NCI-H510A (cell line): ENCODE data around the gene KNDC1.
"Not testable (repeated sequence)": the region's sequence is repeated elsewhere in the genome, so short reads cannot be mapped to it uniquely, and the experiment has no call there.

Experiments
- DNase-seq: peaks from one replicate; lab custom pipeline; 2025; lab: John Stamatoyannopoulos, UW

Gene KNDC1

DNA sequence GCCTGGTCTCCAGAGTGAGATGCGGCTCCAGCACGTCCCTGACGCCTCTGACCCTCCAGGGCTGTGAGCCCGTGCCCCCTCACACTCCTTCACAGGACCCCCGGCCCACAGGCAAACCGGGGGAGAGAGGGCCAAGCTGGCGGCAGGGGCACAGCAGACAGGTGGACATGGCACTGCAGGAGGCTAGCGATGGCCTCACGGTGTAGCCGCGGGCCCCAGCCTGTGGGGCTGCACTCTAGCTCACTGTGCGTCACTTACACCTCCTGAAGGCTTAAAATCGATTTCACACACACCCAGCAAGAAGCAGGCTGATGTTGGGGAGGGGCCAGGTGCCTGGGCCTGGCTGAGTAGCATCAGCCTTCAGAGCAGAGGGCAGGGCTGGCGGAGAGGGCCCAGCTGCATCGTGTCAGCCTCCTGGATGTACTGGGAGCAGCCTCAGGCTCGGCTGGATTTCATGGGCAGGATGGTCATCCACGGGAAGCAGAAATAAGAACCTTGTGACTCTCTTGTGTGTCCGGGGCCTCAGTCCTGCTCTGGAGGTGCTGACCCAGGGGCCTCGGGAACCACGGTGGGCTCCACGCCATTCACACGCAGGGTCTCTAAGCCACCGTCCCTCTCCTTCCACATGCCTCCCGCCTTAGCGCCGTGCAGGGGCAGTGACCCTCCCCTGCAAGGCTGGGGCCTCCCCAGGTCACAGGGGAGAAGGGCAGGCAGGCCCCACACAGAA, 19.4 kb upstream of the KNDC1 start:
- DNase-seq, result no peak

DNA sequence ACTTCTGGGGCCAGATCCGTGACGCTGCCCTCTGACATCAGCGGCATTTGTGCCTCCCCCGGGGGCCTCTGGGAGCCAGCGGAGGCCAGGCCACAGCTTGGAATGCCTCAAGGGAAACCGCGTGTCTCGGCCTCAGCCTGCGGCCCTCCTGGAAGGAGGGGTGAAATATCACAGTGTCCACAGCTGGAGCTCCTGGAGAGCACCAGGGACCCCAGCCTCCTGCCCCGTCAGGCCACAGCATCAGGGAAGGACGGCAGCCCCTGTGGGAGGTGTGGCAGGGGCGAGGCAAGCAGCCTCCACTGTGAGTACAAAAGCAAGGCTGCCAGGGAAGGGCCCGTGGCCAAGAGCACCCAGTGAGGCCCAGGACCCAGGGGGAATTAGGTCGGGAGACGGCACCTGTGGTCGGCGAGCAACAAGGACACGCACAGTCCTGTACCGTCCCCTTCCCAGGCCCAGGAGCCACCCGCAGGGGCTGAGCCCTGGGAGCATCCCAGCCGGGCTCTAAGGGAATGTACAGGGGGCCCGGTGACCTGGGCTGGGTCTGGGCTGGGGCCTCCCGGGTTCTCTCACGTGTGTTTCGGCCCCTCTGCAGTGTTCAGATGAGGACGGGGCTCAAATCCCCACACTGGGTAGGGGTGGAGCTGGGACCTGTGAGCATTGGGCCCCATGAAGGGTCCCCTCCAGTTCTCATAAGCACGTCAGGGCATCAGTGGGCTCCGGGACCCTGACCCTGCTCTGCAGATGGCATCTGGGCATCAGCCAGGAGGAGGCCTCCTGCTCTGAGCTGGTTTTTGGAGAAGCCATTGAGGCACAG, 18.7 kb upstream of the KNDC1 start:
- no peak for DNase-seq

DNA sequence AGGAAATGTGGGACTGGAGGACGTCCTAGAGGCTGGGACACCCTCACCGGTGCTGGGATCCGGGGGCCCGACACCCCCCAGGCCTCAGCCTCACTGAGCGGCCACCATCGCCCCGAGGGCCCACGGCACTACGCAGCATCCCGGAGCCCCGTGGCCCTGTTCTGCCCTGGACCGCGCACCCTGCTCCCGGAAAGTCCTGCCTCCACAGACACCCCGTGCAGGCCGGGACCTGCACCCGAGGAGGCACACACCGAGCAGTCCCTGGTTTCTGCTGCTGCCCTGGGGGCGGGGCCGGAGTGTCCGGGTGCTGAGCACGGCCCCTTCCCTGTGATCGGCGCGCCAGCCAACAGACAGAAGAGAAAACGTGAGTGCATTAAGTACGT, 18.1 kb upstream of the KNDC1 start:
- DNase-seq, result no peak

DNA sequence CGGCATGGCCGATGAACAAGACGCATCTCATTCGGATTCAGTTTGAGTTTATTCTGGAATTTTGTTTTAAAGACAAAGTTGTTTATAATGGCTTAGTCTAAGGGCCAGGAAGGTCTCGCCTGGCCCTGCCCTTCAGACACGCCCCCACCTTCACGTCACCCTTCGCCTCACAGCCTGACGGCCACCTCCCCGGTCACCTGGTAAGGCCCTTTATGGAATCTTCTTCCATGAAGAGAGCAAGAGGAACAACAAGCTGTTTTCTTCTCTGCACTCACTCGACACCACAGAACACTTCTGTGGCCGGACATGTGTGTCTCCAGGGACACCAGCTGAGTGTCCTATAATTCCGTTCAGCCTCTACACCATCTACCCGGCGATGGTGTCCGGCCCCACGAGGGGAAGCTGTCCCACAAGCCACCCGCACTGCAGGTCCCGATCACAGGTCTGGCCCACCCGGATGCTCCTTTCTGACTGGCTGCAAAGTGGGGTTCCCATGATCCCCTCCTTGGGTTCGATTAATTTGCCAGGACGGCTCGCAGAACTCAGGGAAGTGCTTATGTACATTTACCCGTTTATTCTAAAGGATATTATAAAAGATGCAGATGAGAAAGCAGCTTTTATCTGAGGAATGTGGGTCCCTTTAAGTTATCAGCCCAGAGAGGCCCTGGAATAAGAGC, 17.4 kb upstream of the KNDC1 start:
- no peak for DNase-seq

DNA sequence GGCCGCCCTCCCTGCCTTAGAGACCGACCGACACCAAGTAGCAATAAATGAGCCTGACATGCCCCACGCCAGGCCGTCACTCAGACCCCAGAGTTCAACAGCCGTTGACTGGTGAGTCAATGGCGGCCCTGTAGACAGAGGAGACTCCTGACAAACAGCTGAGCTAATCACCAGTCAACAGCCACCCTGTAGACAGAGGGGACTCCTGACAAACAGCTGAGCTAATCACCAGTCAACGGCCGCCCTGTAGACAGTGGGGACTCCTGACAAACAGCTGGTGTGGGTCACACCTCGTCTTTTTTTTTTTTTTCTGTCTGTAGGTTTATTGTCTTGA, 16.9 kb upstream of the KNDC1 start:
- DNase-seq, result no peak

DNA sequence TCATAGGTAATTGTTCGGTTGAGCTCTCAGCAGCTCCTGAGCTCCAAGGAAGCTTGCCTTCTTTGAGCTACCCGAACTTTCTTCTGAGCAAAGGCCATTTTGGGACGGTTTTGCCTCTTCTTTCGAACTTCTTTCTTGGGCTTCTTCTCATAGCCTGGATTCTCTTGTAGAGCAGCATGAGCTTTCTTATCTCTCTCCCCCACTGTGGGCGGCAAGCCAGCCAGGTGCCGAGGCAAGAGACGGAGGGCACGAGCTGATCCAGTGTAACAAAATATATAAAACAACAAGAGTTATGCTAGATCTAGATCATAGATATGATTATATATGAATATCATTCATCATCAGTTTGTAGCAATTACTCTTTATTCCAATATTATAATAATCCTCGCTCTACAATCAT, 16.5 kb upstream of the KNDC1 start:
- DNase-seq, result no peak

DNA sequence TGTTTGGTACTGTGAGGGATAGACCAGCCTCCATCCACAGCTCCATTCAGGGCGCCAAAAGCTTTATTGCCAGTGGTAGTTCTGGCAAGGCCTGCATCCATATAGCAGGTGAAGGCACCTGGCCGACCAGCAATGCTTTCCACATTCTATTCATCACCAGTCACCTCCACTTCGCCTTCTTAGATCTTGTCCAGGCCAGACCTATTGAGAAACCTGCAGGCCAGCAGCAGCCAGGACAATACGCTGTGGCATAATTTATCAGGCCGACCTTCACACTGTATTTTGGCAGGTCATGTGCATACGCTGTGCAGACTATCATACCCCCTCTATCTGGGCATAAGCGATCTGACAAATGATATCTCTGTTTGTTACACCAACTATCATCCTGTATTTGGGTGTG, 15.2 kb upstream of the KNDC1 start:
- DNase-seq, result no peak

DNA sequence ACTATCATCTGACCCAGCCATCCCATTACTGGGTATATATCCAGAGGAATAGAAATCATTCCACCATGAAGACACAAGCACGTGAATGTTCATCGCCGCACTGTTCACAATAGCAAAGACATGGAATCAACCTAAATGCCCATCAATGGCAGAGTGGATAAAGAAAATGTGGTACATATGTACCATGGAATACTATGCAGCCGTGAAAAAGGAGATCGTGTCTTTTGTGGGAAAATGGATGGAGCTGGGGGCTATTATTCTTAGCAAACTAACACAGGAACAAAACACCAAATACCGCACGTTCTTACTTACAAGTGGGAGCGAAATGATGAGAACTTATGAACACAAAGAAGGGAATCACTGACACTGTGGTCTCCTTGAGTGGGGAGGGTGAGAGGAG, 9.8 kb upstream of the KNDC1 start:
- DNase-seq, result no peak

DNA sequence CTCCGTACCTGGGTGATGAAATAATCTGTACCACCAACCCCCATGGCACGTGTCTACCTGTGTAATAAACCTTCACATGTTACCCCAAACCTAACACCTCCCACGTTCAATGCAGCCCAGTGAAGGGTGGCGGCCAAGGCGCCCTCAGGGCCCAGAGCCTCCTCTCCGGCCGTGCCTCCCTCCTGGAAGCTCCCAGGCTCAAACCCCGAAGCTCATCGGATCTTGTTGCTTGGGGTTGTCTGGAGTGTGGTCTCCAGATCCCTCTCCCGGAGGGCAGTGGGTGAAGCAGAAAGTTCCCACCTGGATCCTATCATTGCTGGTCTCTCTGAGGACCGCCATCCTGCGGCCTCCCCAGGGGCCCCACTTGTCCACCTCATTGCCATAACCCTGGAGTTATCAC, 9.4 kb upstream of the KNDC1 start:
- DNase-seq, result no peak

DNA sequence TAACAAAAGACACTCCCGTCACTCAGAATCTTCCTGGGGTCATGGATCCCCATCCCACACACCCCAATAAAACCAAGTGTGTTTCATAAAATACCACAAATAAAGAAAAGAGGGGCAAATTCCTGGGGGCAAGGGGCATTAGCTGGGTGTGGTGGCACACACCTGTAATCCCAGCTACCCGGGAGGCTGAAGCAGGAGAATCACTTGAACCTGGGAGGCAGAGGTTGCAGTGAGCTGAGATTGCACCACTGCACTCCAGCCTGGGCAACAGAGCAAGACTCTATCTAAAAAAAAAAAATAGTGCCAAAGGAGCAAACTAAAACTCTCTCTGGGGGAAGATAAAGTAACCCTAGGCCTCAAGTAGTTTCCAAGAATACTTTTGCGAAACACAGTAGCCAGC, 8.9 kb upstream of the KNDC1 start:
- not testable (repeated sequence) for DNase-seq

DNA sequence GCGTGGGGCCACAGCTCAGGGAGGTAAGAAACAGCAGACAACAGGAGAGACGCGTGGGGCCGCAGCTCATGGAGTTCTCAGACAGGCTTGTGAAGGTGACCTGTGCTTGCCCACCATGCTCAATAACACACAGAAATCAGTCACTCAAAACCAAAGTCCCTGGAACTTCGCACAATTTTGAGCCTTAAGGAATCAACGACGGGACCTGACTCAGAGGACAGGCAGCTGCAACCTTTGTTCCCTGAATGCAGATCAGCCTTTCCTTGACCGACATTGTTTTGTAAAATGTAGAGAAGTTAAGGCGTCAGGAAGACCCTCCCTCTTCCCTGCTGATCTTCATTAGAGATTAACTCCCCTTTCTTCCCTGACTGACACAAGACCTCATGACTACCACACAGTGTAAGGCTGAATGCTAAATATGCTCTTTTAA, 8.5 kb upstream of the KNDC1 start:
- DNase-seq, result no peak

DNA sequence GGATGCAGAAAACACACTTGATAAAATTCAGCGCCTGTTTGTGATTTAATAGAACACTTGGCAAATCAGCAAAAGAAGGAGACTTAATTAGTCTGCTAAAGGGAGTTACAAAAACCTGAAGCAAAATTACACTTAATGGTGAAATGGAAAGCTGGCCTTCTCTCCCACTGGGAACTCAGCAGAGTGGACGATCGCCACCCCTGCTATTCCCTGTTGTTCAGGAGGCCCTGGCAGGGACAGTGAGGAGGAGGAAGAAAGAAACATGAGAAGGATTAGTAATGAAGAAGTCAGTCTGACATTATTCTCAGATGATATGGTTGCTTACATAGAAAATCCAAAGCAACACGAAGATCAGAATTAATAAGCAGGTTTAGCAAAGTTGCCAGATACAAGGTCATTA, 5.6 kb upstream of the KNDC1 start:
- no peak for DNase-seq

DNA sequence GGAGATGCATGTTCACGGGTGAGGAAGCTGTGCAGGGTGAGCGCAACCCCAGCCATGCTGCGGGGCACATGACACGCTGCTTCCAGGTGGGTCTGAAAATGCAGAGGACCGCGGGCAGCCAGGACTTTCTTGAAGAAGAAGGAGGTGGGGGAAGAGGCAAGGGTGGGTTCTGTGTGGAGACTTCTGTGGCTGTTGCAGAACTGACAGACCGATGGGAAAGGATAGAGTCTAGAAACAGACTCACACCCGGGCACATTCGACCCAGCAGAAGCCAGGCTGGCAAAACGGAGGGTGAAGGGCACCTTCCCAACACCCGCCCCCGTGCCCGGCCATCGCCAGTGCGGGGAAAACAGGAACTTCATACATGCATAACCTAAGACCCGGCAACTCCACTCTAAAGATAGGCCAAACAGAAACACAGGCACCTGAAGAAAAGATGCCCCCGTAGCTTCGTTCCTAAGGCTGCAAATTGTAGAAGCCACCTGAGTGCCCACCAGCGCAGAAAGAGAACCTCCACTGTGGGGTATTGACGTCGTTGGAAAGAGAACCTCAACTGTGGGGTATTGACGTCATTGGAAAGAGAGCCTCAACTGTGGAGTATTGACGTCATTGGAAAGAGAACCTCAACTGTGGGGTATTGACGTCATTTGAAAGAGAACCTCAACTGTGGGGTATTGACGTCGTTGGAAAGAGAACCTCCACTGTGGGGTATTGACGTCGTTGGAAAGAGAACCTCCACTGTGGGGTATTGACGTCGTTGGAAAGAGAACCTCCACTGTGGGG, 4.8 kb upstream of the KNDC1 start:
- no peak for DNase-seq

DNA sequence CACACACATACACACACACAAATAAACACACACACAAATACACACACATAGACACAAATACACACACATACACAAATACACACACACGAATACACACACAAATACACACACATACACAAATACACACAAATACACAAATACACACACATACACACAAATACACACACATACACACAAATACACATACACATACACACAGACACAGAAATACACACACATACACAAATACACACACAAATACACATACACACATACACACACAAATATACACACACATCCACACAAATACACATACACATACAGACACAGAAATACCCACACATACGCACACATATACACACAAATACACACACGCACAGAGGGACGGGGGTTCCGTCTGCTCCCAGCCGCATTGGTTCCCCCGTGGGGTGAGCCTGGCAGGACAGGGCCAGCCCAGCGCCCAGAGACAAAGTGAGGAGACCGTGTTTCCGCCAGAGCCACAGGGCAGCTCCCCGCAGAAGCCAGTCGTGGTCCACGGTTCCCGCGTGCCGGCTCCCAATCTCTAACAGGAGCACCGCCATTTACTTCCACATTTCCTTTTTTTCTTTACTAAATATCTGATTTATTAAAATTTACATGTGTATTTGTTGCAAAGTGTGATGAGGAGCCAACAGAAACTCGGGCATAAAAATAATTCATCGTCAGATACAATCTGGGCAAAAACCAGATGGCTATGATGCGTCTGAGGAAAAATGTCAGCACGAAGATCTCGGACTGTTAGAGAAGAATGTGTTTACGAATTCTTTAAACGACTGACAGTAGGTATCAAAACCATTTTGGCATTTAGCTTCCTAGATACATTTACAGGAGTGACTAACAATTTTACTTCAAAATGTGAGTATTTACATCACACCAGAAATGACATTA, 3.1 kb upstream of the KNDC1 start:
- DNase-seq, result no peak

DNA sequence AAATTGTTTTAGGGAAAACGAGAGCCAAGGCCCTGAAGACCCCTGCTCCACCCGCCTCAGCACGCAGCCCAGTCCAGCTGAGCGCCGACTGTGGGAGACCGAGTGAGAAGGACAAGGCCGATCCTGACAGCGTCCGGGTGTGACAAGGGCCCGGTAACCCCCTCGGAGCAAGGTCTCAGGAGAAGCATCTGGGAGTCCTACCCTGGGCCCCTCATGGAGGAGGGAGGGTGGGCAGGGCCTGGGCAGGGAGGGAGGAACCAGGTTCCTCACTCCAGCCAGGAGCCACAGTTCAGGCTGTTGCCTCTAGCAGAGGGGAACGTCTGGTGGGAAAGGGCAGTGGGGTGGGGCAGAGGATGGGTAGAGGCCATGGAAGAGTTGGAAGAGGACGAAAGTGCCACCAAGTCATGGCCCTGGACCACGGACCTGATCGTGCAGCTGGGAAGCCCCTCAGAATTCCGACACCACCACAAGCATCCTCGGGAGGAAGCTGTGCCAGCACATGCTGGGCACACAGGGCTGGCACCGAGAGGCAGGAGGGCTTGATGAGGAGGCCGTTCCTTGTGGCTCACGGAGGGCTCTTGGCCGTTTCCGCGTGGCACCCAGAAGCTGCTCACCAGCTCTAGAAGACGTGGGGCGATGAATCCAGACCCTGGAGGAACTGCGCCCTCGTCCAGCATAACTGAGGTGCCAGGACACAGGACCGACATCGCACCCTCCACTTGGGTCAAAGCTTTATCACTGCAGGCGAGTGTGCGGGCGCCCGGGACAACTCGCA, 2.2 kb upstream of the KNDC1 start:
- DNase-seq, result no peak

DNA sequence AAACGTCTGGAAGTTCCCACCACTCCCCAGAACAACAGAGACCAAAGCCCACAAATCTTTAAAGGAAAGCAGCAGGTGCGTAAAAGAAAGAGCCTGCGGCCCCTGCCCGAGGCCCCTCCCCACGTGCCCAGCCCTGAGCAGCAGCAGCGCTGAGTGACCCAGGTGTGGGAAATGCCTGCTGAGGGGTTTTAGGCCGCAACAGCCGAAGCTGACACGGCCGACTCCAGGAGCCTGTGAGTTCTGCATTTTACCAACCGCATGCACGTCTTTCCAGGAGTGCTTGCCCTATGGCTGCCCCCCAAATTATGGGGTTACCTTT, 1.6 kb upstream of the KNDC1 start:
- DNase-seq, result no peak

DNA sequence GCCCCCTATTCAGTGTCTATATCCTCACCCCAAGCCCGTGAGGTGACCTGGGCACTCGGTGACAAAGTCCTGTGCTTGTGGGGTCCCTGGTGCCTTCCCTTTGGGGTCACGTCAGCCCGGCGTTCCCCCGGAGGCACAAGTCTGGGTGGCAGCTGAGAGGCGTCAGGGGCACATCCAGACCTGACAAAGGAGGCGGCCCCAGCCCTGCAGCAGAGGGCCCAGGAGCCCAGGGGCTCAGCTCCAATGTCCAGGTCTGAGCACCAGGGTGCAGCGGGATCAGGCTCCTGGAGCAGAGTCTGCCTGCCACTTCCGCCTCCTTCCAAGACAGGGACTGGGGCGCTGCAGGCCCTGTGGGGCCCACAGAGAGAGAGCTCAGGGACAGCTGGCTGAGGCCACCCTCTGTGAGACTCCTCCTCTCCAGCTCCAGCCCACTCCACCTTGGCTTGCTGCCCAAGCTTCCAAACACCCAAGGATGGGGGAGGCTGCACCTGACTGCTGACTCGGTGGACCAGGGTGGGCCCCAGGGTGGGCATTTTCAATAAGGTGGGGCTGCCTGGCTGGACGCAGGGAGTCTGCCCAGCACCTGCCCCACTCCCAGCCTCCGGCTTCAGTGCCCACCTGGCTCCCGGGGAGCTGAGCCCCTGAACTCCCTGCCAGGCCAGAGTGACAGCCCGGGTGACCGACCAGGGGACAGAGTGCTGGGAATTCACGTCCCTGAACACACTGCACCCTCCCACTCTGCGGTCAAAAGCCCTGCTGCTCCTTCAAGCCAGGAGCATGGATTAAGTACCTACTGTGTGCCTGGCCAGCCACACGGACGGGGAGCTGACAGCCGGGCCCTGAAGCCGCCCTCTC, 1.0 kb upstream of the KNDC1 start:
- no peak for DNase-seq

DNA sequence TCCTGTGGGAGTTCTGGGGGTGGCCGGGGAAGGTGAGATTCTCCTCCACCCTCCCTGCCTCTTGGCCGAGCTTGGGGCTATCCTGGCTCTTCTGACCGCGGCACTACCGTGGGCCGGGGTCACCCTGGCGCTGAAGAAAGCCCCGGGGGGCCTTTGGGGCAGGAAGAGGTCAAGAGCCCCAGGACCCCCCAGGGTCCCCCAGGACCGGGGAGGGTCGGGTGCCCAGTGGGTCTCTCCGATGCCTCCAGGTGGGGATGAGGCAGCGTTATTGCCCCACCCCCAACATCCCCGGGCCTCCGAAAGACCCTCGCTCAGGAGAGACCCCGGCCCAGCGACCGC, 439 bp upstream of the KNDC1 start:
- no peak for DNase-seq

DNA sequence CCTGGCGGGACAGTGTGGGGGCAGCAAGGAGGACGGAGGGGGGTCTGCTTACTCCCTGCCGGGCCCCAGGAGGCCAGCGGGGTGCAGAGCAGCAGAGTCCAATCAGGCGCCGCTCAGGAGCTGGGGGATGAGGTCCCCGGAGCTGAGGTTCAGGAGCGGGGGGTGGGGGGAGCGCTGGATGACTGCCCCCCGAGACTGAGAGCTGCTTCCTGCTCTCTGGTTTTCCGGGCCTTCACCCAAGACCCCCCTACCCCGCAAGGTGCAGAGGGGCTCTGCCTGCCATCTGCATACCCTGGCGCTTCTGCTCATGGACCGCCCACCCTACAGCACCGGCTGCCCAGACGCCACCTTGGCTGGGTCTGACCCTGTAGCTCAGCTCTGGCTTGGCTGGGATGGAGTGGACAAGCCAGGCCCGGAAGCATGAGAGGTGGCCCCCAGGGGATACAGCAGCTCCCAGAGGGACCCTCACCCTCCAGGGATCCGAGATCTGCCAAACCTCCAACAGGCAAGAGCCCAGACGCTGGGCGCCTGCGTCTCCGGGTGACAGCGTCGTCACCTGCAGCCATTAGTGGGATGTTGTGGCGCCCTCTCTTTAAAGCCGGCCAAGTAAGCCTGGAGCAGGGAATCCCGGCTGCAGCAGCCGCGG, 930 bp downstream of the KNDC1 start:
- no peak for DNase-seq
